KMS-11 (cell line): ENCODE results near the gene TANC1.
A peak's percentile ranks its signal among the peaks of the same experiment; 100 is the strongest.

Source experiments
- H2AFZ ChIP-seq: fragments of 200-600 bp; sonication (generic); 2 replicates; pipeline ENCODE4 v1.6.1; 2016; ENCODE audit warnings: antibody characterized with exemption, mixed run types, low read depth
- H3K27ac ChIP-seq: fragments of 200-600 bp; sonication (generic); 2 replicates; pipeline ENCODE4 v1.6.1; 2016; ENCODE audit warnings: mild to moderate bottlenecking, mixed run types
- H3K27me3 ChIP-seq: fragments of 200-600 bp; sonication (generic); 2 replicates; pipeline ENCODE4 v1.6.1; 2017; ENCODE audit warnings: mild to moderate bottlenecking, low read depth, mixed run types, moderate library complexity; ENCODE audit not compliant: insufficient read depth
- H3K36me3 ChIP-seq: fragments of 200-600 bp; sonication (generic); 2 replicates; pipeline ENCODE4 v1.6.1; 2017; ENCODE audit warnings: mild to moderate bottlenecking, mixed run types; ENCODE audit not compliant: insufficient read depth
- H3K4me1 ChIP-seq: fragments of 200-600 bp; sonication (generic); 2 replicates; pipeline ENCODE4 v1.6.1; 2016; ENCODE audit warnings: mild to moderate bottlenecking, low read depth, mixed run types; ENCODE audit not compliant: poor library complexity, severe bottlenecking
- H3K4me2 ChIP-seq: fragments of 200-600 bp; sonication (generic); 2 replicates; pipeline ENCODE4 v1.7.0; 2016; ENCODE audit warnings: mild to moderate bottlenecking, mixed run types
- H3K4me3 ChIP-seq: fragments of 200-600 bp; sonication (generic); IDR thresholded peaks from 2 replicates; pipeline ENCODE4 v1.6.1; 2017; ENCODE audit warnings: low read depth, low read length, mixed read lengths; ENCODE audit not compliant: insufficient read depth
- H3K79me2 ChIP-seq: fragments of 200-600 bp; sonication (generic); 2 replicates; pipeline ENCODE4 v1.6.1; 2016; ENCODE audit warnings: low read depth, mixed run types; ENCODE audit not compliant: insufficient read depth
- H3K9ac ChIP-seq: fragments of 200-600 bp; sonication (generic); 2 replicates; pipeline ENCODE4 v1.6.1; 2016; ENCODE audit warnings: mild to moderate bottlenecking, mixed run types
- H4K20me1 ChIP-seq: fragments of 200-600 bp; sonication (generic); 2 replicates; pipeline ENCODE4 v1.6.1; 2016; ENCODE audit warnings: mild to moderate bottlenecking, mixed run types; ENCODE audit not compliant: insufficient read depth
- TF ChIP-seq, protein P1 (sequence below): fragments of 200-600 bp; sonication (generic); conservative IDR thresholded peaks from 2 replicates; pipeline ENCODE4 v1.6.1; 2017; ENCODE audit warnings: low read depth, mild to moderate bottlenecking, antibody characterized with exemption, low read length, moderate library complexity, mixed read lengths

TANC1 gene

DNA sequence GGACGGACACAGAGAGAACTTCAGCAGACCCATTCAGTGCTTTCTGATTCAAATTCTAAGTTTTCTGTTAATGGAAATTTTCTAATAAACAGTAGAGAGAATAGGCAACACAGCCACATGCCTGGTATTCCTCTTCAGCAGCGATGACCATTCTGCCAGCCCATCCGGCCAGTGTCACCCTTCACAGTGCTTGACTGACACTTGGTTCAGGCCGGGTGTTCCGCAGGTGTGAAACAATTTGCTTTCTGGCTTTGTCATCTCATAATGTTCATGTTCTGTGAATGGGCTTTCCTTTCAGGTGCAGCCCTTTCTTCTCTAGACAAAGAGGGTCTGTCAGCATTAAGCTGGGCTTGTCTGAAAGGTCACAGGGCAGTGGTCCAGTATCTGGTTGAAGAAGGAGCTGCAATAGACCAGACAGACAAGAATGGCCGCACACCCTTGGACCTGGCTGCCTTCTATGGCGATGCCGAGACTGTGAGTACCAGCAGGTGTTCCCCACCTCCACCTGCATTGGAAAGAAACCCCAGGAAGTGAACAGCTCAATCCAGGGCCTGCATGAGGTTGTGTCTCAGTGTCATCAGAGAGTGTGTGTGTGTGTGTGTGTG lies 251.1 kb downstream of the TANC1 start:
- Histone ChIP-seq H3K79me2 (no peaks in the 10 kb centered on the region), H3K9ac (no peak overlapping the region), H2AFZ (no peak overlapping the region), H3K4me3 (no peak overlapping the region), H3K27me3 (no peaks in the 10 kb centered on the region), H4K20me1 (no peaks in the 10 kb centered on the region), H3K4me1 (no peaks in the 10 kb centered on the region), H3K36me3 (no peaks in the 10 kb centered on the region), H3K27ac (no peak overlapping the region), H3K4me2 (no peak overlapping the region)
- TF ChIP-seq, protein P1, sequence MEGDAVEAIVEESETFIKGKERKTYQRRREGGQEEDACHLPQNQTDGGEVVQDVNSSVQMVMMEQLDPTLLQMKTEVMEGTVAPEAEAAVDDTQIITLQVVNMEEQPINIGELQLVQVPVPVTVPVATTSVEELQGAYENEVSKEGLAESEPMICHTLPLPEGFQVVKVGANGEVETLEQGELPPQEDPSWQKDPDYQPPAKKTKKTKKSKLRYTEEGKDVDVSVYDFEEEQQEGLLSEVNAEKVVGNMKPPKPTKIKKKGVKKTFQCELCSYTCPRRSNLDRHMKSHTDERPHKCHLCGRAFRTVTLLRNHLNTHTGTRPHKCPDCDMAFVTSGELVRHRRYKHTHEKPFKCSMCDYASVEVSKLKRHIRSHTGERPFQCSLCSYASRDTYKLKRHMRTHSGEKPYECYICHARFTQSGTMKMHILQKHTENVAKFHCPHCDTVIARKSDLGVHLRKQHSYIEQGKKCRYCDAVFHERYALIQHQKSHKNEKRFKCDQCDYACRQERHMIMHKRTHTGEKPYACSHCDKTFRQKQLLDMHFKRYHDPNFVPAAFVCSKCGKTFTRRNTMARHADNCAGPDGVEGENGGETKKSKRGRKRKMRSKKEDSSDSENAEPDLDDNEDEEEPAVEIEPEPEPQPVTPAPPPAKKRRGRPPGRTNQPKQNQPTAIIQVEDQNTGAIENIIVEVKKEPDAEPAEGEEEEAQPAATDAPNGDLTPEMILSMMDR, result no peak

DNA sequence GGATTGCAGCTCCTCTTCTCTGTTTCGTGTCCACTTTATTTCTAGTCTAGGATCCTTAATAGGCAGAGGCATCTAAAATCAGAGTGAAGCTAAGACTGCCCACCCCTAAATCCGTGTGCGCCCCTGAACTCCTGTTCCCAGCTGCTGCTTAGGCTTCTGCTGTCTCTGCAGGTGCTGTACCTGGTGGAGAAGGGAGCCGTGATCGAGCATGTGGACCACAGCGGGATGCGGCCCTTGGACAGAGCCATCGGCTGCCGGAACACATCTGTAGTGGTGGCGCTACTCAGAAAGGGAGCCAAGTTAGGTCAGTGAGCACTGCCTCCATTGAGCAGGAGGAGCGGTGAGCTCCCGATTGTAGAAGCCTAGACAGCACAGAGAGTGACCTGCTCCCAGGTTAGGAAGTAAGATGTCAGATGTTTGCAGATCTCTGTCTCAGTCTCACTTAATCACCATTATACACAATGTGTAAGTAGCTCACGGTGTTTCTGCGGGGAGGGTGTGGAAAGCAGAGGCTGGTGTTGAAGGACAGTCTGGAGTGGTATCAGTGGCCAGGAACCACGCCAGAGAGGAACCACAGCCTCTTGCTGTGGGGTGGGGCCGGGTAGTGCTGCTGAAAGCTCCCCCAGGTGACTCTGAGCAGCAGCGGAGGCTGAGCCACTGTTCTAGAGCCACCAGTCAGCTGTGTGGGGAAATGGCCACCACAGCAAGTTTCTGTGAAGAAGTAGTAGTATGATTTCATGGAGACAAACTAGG lies 255.8 kb downstream of the TANC1 start:
- Histone ChIP-seq H3K4me3 (no peak overlapping the region), H3K4me2 (no peak overlapping the region), H3K4me1 (peaks cover 12% of the 10 kb centered on the region), H2AFZ (no peak overlapping the region), H3K27ac (no peak overlapping the region), H3K79me2 (no peaks in the 10 kb centered on the region), H3K27me3 (no peaks in the 10 kb centered on the region), H3K9ac (no peak overlapping the region), H3K36me3 (no peaks in the 10 kb centered on the region), H4K20me1 (no peaks in the 10 kb centered on the region)
- TF ChIP-seq, protein P1, result no peak

DNA sequence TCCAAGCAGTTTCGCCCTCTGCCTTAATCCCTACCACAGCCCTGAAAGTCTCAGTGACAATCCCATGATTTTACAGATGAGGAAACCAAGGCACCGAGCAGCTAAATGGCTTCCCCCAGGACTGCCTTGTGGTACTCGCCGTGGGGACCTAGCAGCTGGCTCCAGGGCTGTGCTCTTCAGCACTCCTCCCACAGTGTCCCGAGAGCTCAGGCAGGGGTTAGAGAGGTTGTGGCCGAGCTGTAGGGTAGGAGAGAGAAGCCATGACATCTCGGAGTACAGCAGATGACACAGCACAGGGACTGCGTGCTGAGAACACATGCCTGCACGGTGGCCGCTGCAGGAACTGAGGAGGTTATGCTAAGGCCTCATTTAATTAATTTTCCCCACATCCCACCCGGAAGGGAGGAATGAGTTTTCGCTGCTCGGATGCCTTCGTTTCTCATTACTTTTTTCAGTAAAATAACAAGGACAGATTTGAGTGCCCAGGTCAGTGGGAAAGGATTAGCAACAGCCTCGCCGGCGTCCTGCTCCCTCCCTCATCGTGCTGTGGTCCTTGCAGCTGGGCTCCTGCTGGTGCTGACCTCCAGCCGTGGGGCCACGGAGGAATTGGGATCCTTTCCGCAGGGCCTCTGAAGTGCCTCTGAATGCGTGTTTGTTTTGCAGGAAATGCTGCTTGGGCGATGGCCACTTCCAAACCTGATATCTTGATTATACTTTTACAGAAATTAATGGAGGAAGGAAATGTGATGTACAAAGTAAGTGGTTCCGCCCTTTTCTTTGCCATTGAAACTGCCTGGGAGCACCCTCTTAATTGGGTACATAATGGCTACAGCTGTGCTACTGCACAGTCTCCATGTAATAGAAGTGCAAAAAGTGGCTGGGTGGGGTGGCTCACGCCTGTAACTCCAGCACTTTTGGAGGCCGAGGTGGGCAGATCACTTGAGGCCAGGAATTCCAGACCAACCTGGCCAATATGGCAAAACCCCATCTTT lies 256.9 kb downstream of the TANC1 start:
- peaks cover 12% of the 10 kb centered on the region for H3K4me1 ChIP-seq
- H3K4me3 ChIP-seq, result no peak overlapping the region
- no peak overlapping the region for H3K27ac ChIP-seq
- no peaks in the 10 kb centered on the region for H3K79me2 ChIP-seq
- no peak overlapping the region for H2AFZ ChIP-seq
- no peaks in the 10 kb centered on the region for H4K20me1 ChIP-seq
- no peak overlapping the region for H3K4me2 ChIP-seq
- H3K36me3 ChIP-seq, result no peaks in the 10 kb centered on the region
- H3K9ac ChIP-seq, result no peak overlapping the region
- TF ChIP-seq, protein P1, result no peak
- H3K27me3 ChIP-seq, result no peaks in the 10 kb centered on the region

DNA sequence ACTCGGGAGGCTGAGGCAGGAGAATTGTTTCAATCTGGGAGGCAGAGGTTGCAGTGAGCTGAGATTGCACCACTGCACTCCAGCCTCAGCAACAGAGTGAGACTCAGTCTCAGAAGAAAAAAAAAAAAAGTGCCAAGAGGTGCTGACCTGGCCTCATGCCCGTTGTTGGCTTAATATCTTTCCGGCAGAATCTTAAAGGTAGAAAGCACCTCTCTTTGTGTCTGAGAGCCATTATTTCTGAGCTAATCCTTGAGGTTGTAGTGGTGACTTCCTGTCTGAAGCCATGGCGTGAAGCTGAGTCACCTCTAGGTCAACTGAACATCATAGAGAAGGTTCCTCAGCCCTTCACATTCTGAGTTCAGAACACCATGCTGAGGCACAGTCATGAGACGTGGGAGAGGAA lies 257.6 kb downstream of the TANC1 start:
- no peak overlapping the region for H2AFZ ChIP-seq
- H3K36me3 ChIP-seq, result no peaks in the 10 kb centered on the region
- H3K9ac ChIP-seq, result no peak overlapping the region
- peak overlapping the region; percentile 17; the same call in 1 of the 2 replicates for H3K27ac ChIP-seq
- peaks cover 12% of the 10 kb centered on the region for H3K4me1 ChIP-seq
- no peak overlapping the region for H3K4me3 ChIP-seq
- no peaks in the 10 kb centered on the region for H4K20me1 ChIP-seq
- no peaks in the 10 kb centered on the region for H3K79me2 ChIP-seq
- H3K4me2 ChIP-seq, result no peak overlapping the region
- no peaks in the 10 kb centered on the region for H3K27me3 ChIP-seq
- TF ChIP-seq, protein P1, result no peak
